H1 (cell line): Measurements from ENCODE around the gene MRPS5. TPM values are rescaled to one million over a fixed set of nuclear protein-coding genes. Genes with fewer than 3 reads are reported as not detected.

Experiments used
- CTCF ChIA-PET: fragments of 300-600 bp; sonication (Branson Sonifier 250); formaldehyde crosslinking; loops from one replicate; lab custom pipeline; 2021; ENCODE audit not compliant: partially characterized antibody; lab: Charles Lee
- POLR2A ChIA-PET: fragments of 300-600 bp; sonication (Branson Sonifier 250); formaldehyde crosslinking; loops from one replicate; lab custom pipeline; 2021; ENCODE audit warnings: inconsistent platforms; ENCODE audit not compliant: partially characterized antibody; lab: Charles Lee
- DNase-seq, 2 experiments: peaks; one replicate each; pipeline versions ENCODE4 v3.0.0 to v3.0.0-alpha.2; 2010 to 2022; ENCODE audit warnings: low spot score in 2 of 2, low read depth in 1 of 2, mixed read lengths in 1 of 2
- FAIRE-seq: peaks from 2 replicates; lab custom pipeline; 2011; peaks lifted over from hg19 to GRCh38; lab: Jason Lieb, UNC
- H2AFZ ChIP-seq: 2 replicates; pipeline ENCODE4 v1.8.1; 2012; ENCODE audit warnings: low read length, inconsistent platforms
- H2AK5ac ChIP-seq: 2 replicates; pipeline ENCODE4 v1.6.1; 2013; ENCODE audit warnings: low read depth, low read length
- H2BK120ac ChIP-seq: replicated peaks from 2 replicates; pipeline ENCODE3; 2013; ENCODE audit warnings: low read depth, low read length, inconsistent platforms
- H2BK12ac ChIP-seq: 2 replicates; pipeline ENCODE4 v1.6.1; 2013; ENCODE audit warnings: low read depth, low read length
- H2BK15ac ChIP-seq: 2 replicates; pipeline ENCODE4 v1.6.1; 2013; ENCODE audit warnings: low read length
- H2BK20ac ChIP-seq: 2 replicates; pipeline ENCODE4 v1.6.1; 2013; ENCODE audit warnings: low read length
- H2BK5ac ChIP-seq: 2 replicates; pipeline ENCODE4 v1.6.1; 2013; ENCODE audit warnings: low read depth, low read length
- H3K14ac ChIP-seq: 2 replicates; pipeline ENCODE4 v1.6.1; 2013; ENCODE audit warnings: inconsistent platforms; ENCODE audit not compliant: insufficient read length
- H3K18ac ChIP-seq: 2 replicates; pipeline ENCODE4 v1.6.1; 2013; ENCODE audit warnings: low read length; ENCODE audit errors: extremely low read depth
- H3K23ac ChIP-seq: 2 replicates; pipeline ENCODE4 v1.6.1; 2013; ENCODE audit warnings: inconsistent platforms; ENCODE audit not compliant: insufficient read length
- H3K23me2 ChIP-seq: 2 replicates; pipeline ENCODE4 v1.6.1; 2013; ENCODE audit warnings: low read depth, low read length
- H3K27ac ChIP-seq: 2 replicates; pipeline ENCODE4 v1.6.1; 2011; ENCODE audit warnings: low read depth, low read length, inconsistent platforms
- H3K27me3 ChIP-seq, 4 experiments: replicated peaks in 1 of 4; 1 replicate in 1 of 4; 2 replicates in 3 of 4; pipeline versions ENCODE4 v1.6.1 to v1.8.1; 2011 to 2013; ENCODE audit warnings: low read length in 3 of 4, mild to moderate bottlenecking in 3 of 4, inconsistent platforms in 2 of 4, mixed read lengths in 2 of 4, moderate library complexity in 1 of 4; ENCODE audit not compliant: control insufficient read depth in 3 of 4, insufficient read depth in 3 of 4; ENCODE audit errors: extremely low read depth in 1 of 4
- H3K36me3 ChIP-seq, 4 experiments: 2 replicates each; pipeline versions ENCODE4 v1.6.1 to v1.8.1; 2011 to 2013; ENCODE audit warnings: mild to moderate bottlenecking in 4 of 4, low read length in 3 of 4, moderate library complexity in 2 of 4, control low read depth in 1 of 4, inconsistent platforms in 1 of 4; ENCODE audit not compliant: insufficient read depth in 4 of 4, control insufficient read depth in 2 of 4
- H3K4ac ChIP-seq: replicated peaks from 2 replicates; pipeline ENCODE3; 2013; ENCODE audit warnings: low read length, low read depth, mixed read lengths, inconsistent platforms; ENCODE audit not compliant: insufficient read length
- H3K4me1 ChIP-seq, 4 experiments: replicated peaks in 1 of 4; 1 replicate in 1 of 4; 2 replicates in 3 of 4; pipeline versions ENCODE4 v1.6.1 to v1.8.1; 2011 to 2013; ENCODE audit warnings: low read length in 3 of 4, inconsistent platforms in 2 of 4, mixed read lengths in 1 of 4; ENCODE audit not compliant: insufficient read depth in 4 of 4, control insufficient read depth in 3 of 4
- H3K4me2 ChIP-seq, 2 experiments: 2 replicates each; pipeline versions ENCODE4 v1.6.1 to v1.8.1; 2011 to 2013; ENCODE audit warnings: low read depth in 2 of 2, low read length in 2 of 2, control low read depth in 1 of 2, inconsistent platforms in 1 of 2, mild to moderate bottlenecking in 1 of 2; ENCODE audit not compliant: insufficient read depth in 1 of 2
- H3K4me3 ChIP-seq, 4 experiments: fragments of 200-600, 300-600 bp in 1 of 4; sonication (generic), shearing (Covaris generic), sonication (Bioruptor Twin) in 1 of 4; 2 replicates each; pipeline versions ENCODE4 v1.5.1 to v1.8.1; 2011 to 2016; ENCODE audit warnings: low read length in 4 of 4, low read depth in 3 of 4, control low read depth in 2 of 4, inconsistent platforms in 2 of 4, mild to moderate bottlenecking in 2 of 4, mixed read lengths in 1 of 4, moderate library complexity in 1 of 4; ENCODE audit not compliant: insufficient read depth in 2 of 4; ENCODE audit errors: extremely low read depth in 1 of 4
- H3K56ac ChIP-seq: replicated peaks from 2 replicates; pipeline ENCODE3; 2013; ENCODE audit warnings: low read depth, mild to moderate bottlenecking, mixed read lengths, low read length, inconsistent platforms; ENCODE audit not compliant: insufficient read length
- H3K79me1 ChIP-seq: 2 replicates; pipeline ENCODE4 v1.6.1; 2013; ENCODE audit warnings: low read depth, low read length, control low read depth
- H3K79me2 ChIP-seq, 2 experiments: 2 replicates each; pipeline versions ENCODE4 v1.6.1 to v1.8.1; 2012 to 2013; ENCODE audit warnings: low read length in 2 of 2, mild to moderate bottlenecking in 2 of 2, inconsistent platforms in 1 of 2; ENCODE audit not compliant: insufficient read depth in 2 of 2, control insufficient read depth in 1 of 2
- H3K9ac ChIP-seq, 4 experiments: replicated peaks in 1 of 4; 1 replicate in 1 of 4; 2 replicates in 3 of 4; pipeline versions ENCODE4 v1.6.1 to v1.8.1; 2011 to 2013; ENCODE audit warnings: low read depth in 3 of 4, low read length in 3 of 4, control low read depth in 2 of 4, mild to moderate bottlenecking in 2 of 4, moderate library complexity in 2 of 4, inconsistent platforms in 1 of 4; ENCODE audit errors: extremely low read depth in 1 of 4
- H3K9me3 ChIP-seq, 2 experiments: 2 replicates each; pipeline versions ENCODE4 v1.6.1 to v1.8.1; 2012 to 2013; ENCODE audit warnings: mild to moderate bottlenecking in 2 of 2, moderate library complexity in 2 of 2, control low read depth in 1 of 2, inconsistent platforms in 1 of 2, low read depth in 1 of 2, low read length in 1 of 2, mixed read lengths in 1 of 2; ENCODE audit not compliant: insufficient read depth in 2 of 2
- H4K20me1 ChIP-seq, 2 experiments: replicated peaks in 1 of 2; 2 replicates each; pipeline versions ENCODE3 to v1.8.1; 2011 to 2013; ENCODE audit warnings: inconsistent platforms in 2 of 2, low read length in 2 of 2, mild to moderate bottlenecking in 1 of 2; ENCODE audit not compliant: insufficient read depth in 2 of 2, control insufficient read depth in 1 of 2
- H4K5ac ChIP-seq: 2 replicates; pipeline ENCODE4 v1.6.1; 2013; ENCODE audit warnings: low read length, low read depth, mixed read lengths, inconsistent platforms; ENCODE audit not compliant: insufficient read length
- H4K8ac ChIP-seq: 2 replicates; pipeline ENCODE4 v1.8.0; 2013; ENCODE audit warnings: mild to moderate bottlenecking, moderate library complexity, low read length, inconsistent platforms; ENCODE audit not compliant: insufficient read depth; ENCODE audit errors: extremely low read depth
- H4K91ac ChIP-seq: replicated peaks from 2 replicates; pipeline ENCODE3; 2013; ENCODE audit warnings: low read length, mixed read lengths, inconsistent platforms; ENCODE audit not compliant: insufficient read length
- CBX5 ChIP-seq: fragments of 300-800, 300-1000 bp; sonication (generic); IDR thresholded peaks from 2 replicates; pipeline ENCODE4 v1.7.1; 2016; ENCODE audit warnings: antibody characterized with exemption, low read length, low read depth
- CTCF ChIP-seq, 3 experiments: IDR thresholded peaks; 1 replicate in 2 of 3; 2 replicates in 1 of 3; pipeline versions ENCODE4 v1.5.1 to v1.6.1; 2011; ENCODE audit warnings: low read length in 3 of 3, mild to moderate bottlenecking in 3 of 3, inconsistent platforms in 2 of 3, low read depth in 1 of 3, moderate library complexity in 1 of 3; ENCODE audit not compliant: insufficient read depth in 1 of 3; ENCODE audit errors: control extremely low read depth in 1 of 3
- GABPA ChIP-seq: IDR thresholded peaks from 2 replicates; pipeline ENCODE4 v1.6.1; 2011; ENCODE audit warnings: mild to moderate bottlenecking, low read length, moderate library complexity, borderline replicate concordance; ENCODE audit not compliant: insufficient read depth
- HDAC6 ChIP-seq: IDR thresholded peaks from one replicate; pipeline ENCODE4 v1.7.1; 2012; ENCODE audit warnings: low read depth, mild to moderate bottlenecking, inconsistent platforms, low read length, moderate library complexity
- JUND ChIP-seq: IDR thresholded peaks from 2 replicates; pipeline ENCODE4 v1.6.1; 2011; ENCODE audit warnings: mild to moderate bottlenecking, improper control_type of control experiment, low read length
- KDM4A ChIP-seq: IDR thresholded peaks from one replicate; pipeline ENCODE4 v1.7.1; 2012; ENCODE audit warnings: low read depth, mild to moderate bottlenecking, moderate library complexity, low read length, inconsistent platforms; ENCODE audit not compliant: severe bottlenecking
- NANOG ChIP-seq: IDR thresholded peaks from 2 replicates; pipeline ENCODE4 v1.6.1; 2011; ENCODE audit warnings: low read length, low read depth, mild to moderate bottlenecking, inconsistent platforms; ENCODE audit not compliant: insufficient read depth, poor library complexity, severe bottlenecking
- NRF1 ChIP-seq: IDR thresholded peaks from 2 replicates; pipeline ENCODE4 v1.6.1; 2011; ENCODE audit warnings: mild to moderate bottlenecking, low read depth, low read length, improper control_type of control experiment
- POLR2A ChIP-seq, 2 experiments: IDR thresholded peaks; 1 replicate in 1 of 2; 2 replicates in 1 of 2; pipeline ENCODE4 v1.6.1; 2011; ENCODE audit warnings: low read depth in 2 of 2, low read length in 2 of 2, mild to moderate bottlenecking in 2 of 2; ENCODE audit errors: control extremely low read depth in 1 of 2
- POLR2AphosphoS5 ChIP-seq: IDR thresholded peaks from 2 replicates; pipeline ENCODE4 v1.6.1; 2011; ENCODE audit warnings: low read depth, low read length
- RBBP5 ChIP-seq: IDR thresholded peaks from 2 replicates; pipeline ENCODE4 v1.7.1; 2012; ENCODE audit warnings: low read depth, mild to moderate bottlenecking, inconsistent platforms, low read length, moderate library complexity, borderline replicate concordance
- SUZ12 ChIP-seq: fragments of 200-600 bp; sonication (generic); IDR thresholded peaks from 2 replicates; pipeline ENCODE4 v1.6.1; 2012; ENCODE audit warnings: mild to moderate bottlenecking, inconsistent platforms, low read length, moderate library complexity, mixed read lengths
- TEAD4 ChIP-seq: IDR thresholded peaks from 2 replicates; pipeline ENCODE4 v1.6.1; 2012; ENCODE audit warnings: low read depth, low read length, inconsistent platforms, mixed read lengths
- WGBS, 2 experiments: shearing (Covaris generic) in 1 of 2; methylation state at CpG; one replicate each; pipeline versions ENCODE4 v1.1.6 to v1.1.7; 2013 to 2015; ENCODE audit warnings: low lambda C conversion rate in 2 of 2, mixed read lengths in 2 of 2, inconsistent platforms in 1 of 2, low coverage in 1 of 2, missing lambda C conversion rate in 1 of 2; ENCODE audit not compliant: insufficient replicate concordance in 2 of 2, insufficient coverage in 1 of 2, insufficient read length in 1 of 2; ENCODE audit errors: extremely low coverage in 1 of 2, missing lambda C conversion rate in 1 of 2; 5-methylcytosine and 5-hydroxymethylcytosine counted together
- polyA plus RNA-seq, 7 experiments: library from polyadenylated mRNA; depleted of rRNA in 3 of 7; stranded (reverse) in 5 of 7; unstranded in 2 of 7; fragments of >200 nt in 5 of 7; fragments of 200-250 nt in 2 of 7; gene quantifications; 1 replicate in 5 of 7; 2 replicates in 1 of 7; 4 replicates in 1 of 7; pipeline versions ENCODE4 v1.2.1 to v1.2.3, GENCODE V29; 2011 to 2013; ENCODE audit warnings: missing spikeins in 2 of 7, mixed read lengths in 2 of 7
- total RNA-seq: library from RNA; stranded (reverse); fragmentation: NEBNext Ultra II Directional; extraction: Animal tissue kit (Norgen Biotek cat#: 25700); gene quantifications from 2 replicates; pipeline ENCODE4 v1.2.1, GENCODE V29; 2021

The MRPS5 gene
- total and polyA plus RNA-seq, 2 of the 8 experiments (the other 6 are each of a cell fraction or from before 2014, with no cell fraction given): 36.7 to 53.0 TPM

- 54% methylated on average over 1 of the region's 1 CpG; no CpG with 5 or more reads in 1 of the 2 experiments for WGBS, 2 experiments
- ChIA-PET CTCF (no interaction called here), POLR2A (no interaction called here)
- Histone ChIP-seq H3K23ac (no peak overlapping the region), H4K20me1 (no peaks in the 10 kb centered on the region), H3K36me3 (no peaks in the 10 kb centered on the region; a peak in 2 of 8 replicates), H2BK15ac (no peak overlapping the region), H3K79me1 (no peaks in the 10 kb centered on the region), H3K9me3 (peaks cover 48 to 73% of the 10 kb centered on the region in 2 experiments), H2AK5ac (no peak overlapping the region), H3K4me2 (no peak overlapping the region), H3K27ac (no peak overlapping the region), H4K5ac (no peak overlapping the region), H2BK12ac (no peak overlapping the region), H3K56ac (no peak overlapping the region), H3K23me2 (no peaks in the 10 kb centered on the region), H3K14ac (no peak overlapping the region), H3K4ac (no peak overlapping the region), H3K4me3 (no peak overlapping the region), H4K8ac (no peak overlapping the region), H2BK5ac (no peak overlapping the region), H2BK20ac (no peak overlapping the region), H3K27me3 (no peaks in the 10 kb centered on the region), H2BK120ac (no peak overlapping the region), H3K18ac (no peak overlapping the region), H3K79me2 (no peaks in the 10 kb centered on the region), H3K4me1 (no peaks in the 10 kb centered on the region), H3K9ac (no peak overlapping the region), H2AFZ (no peak overlapping the region), H4K91ac (no peak overlapping the region)
- DNase-seq: no peak
- no peak for FAIRE-seq
- TF ChIP-seq NANOG (no peak), POLR2A (IDR thresholded peaks at IDR 0.05; ENCODE audit: control extremely low read depth in 1 of 2, low read depth in 2 of 2, low read length in 2 of 2) (no peak), KDM4A (no peak), CBX5 (no peak), SUZ12 (no peak), RBBP5 (no peak), HDAC6 (no peak), NRF1 (no peak), CTCF (IDR thresholded peaks at IDR 0.05; ENCODE audit: control extremely low read depth in 1 of 3, insufficient read depth in 1 of 3, low read depth in 1 of 3, low read length in 3 of 3) (no peak), TEAD4 (no peak), GABPA (no peak), POLR2AphosphoS5 (no peak), JUND (no peak)
Measured at GRCh38 chr2:95138702-95139101, 17.1 kb upstream of the MRPS5 start.
